Esophagus squamous epithelium (tissue), 5 donors: ENCODE data around the gene RPS6KC1. TPM values are rescaled to one million over a fixed set of nuclear protein-coding genes. Genes with fewer than 3 reads are reported as not detected.
"Not testable (repeated sequence)": the region's sequence is repeated elsewhere in the genome, so short reads cannot be mapped to it uniquely, and the experiment has no call there.

Experiments
- DNase-seq: peaks from one replicate; lab custom pipeline; 2025; lab: John Stamatoyannopoulos, UW
- H3K27ac ChIP-seq, 4 donors: fragments of 200-600 bp; sonication (generic); one replicate each; pipeline ENCODE4 v1.5.1; 2016 to 2019; ENCODE audit warnings: mild to moderate bottlenecking in 1 of 4
- H3K27me3 ChIP-seq, 4 donors: fragments of 200-600 bp; sonication (generic); 1 replicate in 3 of 4; 2 replicates in 1 of 4; pipeline versions ENCODE4 v1.5.1 to v1.6.0; 2017 to 2021; ENCODE audit warnings: antibody characterized with exemption in 1 of 4
- H3K36me3 ChIP-seq, 3 donors: fragments of 200-600 bp; sonication (generic); one replicate each; pipeline ENCODE4 v1.5.1; 2016 to 2019
- H3K4me1 ChIP-seq, 3 donors: fragments of 200-600 bp; sonication (generic); one replicate each; pipeline ENCODE4 v1.5.1; 2017 to 2019
- H3K4me3 ChIP-seq, 4 donors: fragments of 200-600 bp; sonication (generic); 1 replicate in 3 of 4; 2 replicates in 1 of 4; pipeline ENCODE4 v1.5.1; 2016 to 2019; ENCODE audit warnings: mild to moderate bottlenecking in 2 of 4, moderate library complexity in 1 of 4
- H3K9me3 ChIP-seq, 3 donors: fragments of 200-600 bp; sonication (generic); one replicate each; pipeline ENCODE4 v1.5.1; 2016 to 2019
- POLR2A ChIP-seq, 4 donors: fragments of 450-650 bp; IDR thresholded peaks; one replicate each; pipeline ENCODE4 v1.6.1; 2017; ENCODE audit warnings: antibody characterized with exemption in 4 of 4, mild to moderate bottlenecking in 4 of 4, moderate library complexity in 3 of 4
- WGBS, 2 donors: methylation state at CpG; one replicate each; pipeline ENCODE4 v1.1.5; 2018; 5-methylcytosine and 5-hydroxymethylcytosine counted together
- intact Hi-C: fragments of 100-400 bp; cut with DNase I; formaldehyde crosslinking; loops from one replicate; pipeline ENCODE4 v1.15.0; 2022
- total RNA-seq, 4 donors: library from RNA; depleted of rRNA; stranded (reverse); fragments of >200 nt; gene quantifications; one replicate each; pipeline ENCODE4 v1.1.0, GENCODE V29; 2016
- TF ChIP-seq, protein P1 (sequence below), 6 experiments: fragments of 450-650 bp in 4 of 6; fragments of 200-600 bp in 2 of 6; sonication (generic) in 2 of 6; IDR thresholded peaks; one replicate each; pipeline ENCODE4 v1.5.1; 2016 to 2019; ENCODE audit warnings: antibody characterized with exemption in 6 of 6, mild to moderate bottlenecking in 4 of 6, moderate library complexity in 4 of 6
- donor health status: DM: yes; HTN: yes; CAD: no.

RPS6KC1 gene
- total RNA-seq, 4 donors from 2014 or later = 7.4 to 16.8 (median 13.7) TPM

DNA sequence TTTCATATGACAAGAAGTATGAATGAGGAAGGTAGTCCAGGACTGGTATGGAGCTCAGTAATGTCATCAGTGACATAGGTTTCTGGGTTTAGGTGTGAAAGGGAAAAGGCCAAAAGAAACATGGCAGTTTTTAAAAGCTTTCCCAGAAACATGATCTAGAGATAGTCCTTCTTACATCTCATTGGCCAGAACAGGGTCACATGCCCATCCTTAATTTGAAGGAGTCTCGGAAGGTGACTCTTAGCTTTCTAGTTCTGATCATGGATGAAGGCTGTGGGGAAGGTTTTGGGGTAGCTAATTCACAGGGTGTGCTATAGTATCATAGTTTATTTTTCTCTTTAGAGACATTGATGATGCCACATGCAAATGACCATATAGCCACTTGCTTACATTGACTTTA, 55.3 kb downstream of the RPS6KC1 start:
- H3K27ac ChIP-seq = no peak overlapping the region
- peaks cover 0 to 6% (median 0%) of the 10 kb centered on the region in 3 donors for H3K4me1 ChIP-seq
- H3K4me3 ChIP-seq = no peak overlapping the region
- no peaks in the 10 kb centered on the region for H3K27me3 ChIP-seq
- DNase-seq = no peak
- no peaks in the 10 kb centered on the region for H3K9me3 ChIP-seq
- H3K36me3 ChIP-seq = peaks cover 0 to 14% (median 0%) of the 10 kb centered on the region in 3 donors
- TF ChIP-seq POLR2A (IDR thresholded peaks at IDR 0.05) = no peak
- TF ChIP-seq, protein P1, sequence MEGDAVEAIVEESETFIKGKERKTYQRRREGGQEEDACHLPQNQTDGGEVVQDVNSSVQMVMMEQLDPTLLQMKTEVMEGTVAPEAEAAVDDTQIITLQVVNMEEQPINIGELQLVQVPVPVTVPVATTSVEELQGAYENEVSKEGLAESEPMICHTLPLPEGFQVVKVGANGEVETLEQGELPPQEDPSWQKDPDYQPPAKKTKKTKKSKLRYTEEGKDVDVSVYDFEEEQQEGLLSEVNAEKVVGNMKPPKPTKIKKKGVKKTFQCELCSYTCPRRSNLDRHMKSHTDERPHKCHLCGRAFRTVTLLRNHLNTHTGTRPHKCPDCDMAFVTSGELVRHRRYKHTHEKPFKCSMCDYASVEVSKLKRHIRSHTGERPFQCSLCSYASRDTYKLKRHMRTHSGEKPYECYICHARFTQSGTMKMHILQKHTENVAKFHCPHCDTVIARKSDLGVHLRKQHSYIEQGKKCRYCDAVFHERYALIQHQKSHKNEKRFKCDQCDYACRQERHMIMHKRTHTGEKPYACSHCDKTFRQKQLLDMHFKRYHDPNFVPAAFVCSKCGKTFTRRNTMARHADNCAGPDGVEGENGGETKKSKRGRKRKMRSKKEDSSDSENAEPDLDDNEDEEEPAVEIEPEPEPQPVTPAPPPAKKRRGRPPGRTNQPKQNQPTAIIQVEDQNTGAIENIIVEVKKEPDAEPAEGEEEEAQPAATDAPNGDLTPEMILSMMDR (IDR thresholded peaks at IDR 0.05) = no peak
- intact Hi-C loops = no loop called here
- 93% methylated on average over 1 of the region's 1 CpG for WGBS, 2 donors

DNA sequence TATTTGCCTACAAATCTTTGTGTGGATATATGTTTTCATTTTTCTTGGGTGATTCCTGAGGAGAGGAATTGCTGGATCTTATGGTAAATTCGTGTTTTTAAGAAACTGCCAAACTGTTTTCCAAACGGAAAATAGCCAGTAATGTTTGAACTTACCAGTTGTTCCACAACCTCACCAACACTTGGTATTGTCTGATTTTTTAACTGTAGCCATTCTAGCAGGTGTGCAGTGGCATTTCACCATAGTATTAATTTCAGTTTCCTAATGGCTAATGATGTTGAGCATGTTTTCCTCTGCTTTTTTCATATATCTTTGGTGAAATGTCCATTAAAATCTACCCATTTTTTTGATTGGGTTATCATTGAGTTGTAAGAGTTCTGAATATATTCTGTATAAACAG, 56.6 kb downstream of the RPS6KC1 start:
- no peaks in the 10 kb centered on the region for H3K9me3 ChIP-seq
- peaks cover 0 to 6% (median 0%) of the 10 kb centered on the region in 3 donors for H3K4me1 ChIP-seq
- DNase-seq = no peak
- no peak overlapping the region for H3K4me3 ChIP-seq
- H3K27me3 ChIP-seq = no peaks in the 10 kb centered on the region
- peaks cover 0 to 14% (median 0%) of the 10 kb centered on the region in 3 donors for H3K36me3 ChIP-seq
- no peak for TF ChIP-seq POLR2A (IDR thresholded peaks at IDR 0.05)
- TF ChIP-seq, protein P1 (IDR thresholded peaks at IDR 0.05) = no peak
- WGBS, 2 donors = 87 to 91% methylated on average over 2 of the region's 2 CpGs
- intact Hi-C loops = no loop called here
- no peak overlapping the region for H3K27ac ChIP-seq

DNA sequence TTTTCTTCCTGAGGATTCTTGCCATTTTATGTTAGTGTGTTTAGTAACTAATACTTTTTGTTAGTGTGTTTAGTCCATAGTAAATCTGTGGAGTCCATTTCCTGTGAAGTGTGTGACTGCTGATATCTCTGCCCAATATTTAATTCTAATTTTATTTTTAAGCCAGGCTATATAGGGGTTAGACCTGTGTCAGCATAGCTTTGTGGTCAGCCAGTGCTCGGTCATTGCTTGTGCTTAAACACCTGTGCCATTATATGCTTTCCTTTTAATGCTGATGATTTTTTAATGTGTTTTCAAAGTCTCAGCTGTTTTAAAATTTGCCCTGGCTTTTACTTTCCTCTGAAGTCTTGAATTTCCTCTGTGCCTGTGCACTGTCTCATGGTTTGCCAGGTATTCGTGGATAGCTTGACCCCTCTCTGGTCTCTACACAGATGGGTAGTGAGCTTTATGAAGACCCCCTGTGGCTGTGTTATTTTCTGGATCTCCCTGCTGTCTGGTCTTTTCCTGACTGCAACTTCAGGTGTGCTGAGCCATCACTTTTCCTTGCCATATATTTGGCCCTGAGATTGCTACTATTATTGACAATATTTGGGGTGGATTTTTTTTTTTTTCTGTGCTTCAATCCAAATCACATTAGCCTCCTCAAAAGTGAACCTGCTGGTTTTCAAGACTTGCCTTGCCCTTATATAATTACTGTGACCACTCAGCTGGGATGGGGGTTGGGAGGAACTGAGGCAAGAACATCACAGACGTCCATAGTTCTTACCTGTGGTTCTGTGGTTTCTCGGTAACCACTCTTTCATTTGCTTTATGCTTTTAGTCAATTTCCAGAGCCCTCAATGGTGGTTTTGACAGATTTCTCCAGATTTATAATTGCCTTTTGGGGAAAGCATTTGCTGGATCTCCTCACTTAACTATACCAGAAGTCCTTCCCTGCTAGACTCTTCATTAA, 59.6 kb downstream of the RPS6KC1 start:
- H3K4me3 ChIP-seq = no peak overlapping the region
- DNase-seq = no peak
- H3K36me3 ChIP-seq = peaks cover 0 to 14% (median 0%) of the 10 kb centered on the region in 3 donors
- no peaks in the 10 kb centered on the region for H3K27me3 ChIP-seq
- H3K27ac ChIP-seq = no peak overlapping the region
- TF ChIP-seq, protein P1 (IDR thresholded peaks at IDR 0.05) = no peak
- TF ChIP-seq POLR2A (IDR thresholded peaks at IDR 0.05) = no peak
- peaks cover 0 to 6% (median 0%) of the 10 kb centered on the region in 3 donors for H3K4me1 ChIP-seq
- 66 to 71% methylated on average over 4 of the region's 4 CpGs for WGBS, 2 donors
- no peaks in the 10 kb centered on the region for H3K9me3 ChIP-seq
- intact Hi-C loops = no loop called here

DNA sequence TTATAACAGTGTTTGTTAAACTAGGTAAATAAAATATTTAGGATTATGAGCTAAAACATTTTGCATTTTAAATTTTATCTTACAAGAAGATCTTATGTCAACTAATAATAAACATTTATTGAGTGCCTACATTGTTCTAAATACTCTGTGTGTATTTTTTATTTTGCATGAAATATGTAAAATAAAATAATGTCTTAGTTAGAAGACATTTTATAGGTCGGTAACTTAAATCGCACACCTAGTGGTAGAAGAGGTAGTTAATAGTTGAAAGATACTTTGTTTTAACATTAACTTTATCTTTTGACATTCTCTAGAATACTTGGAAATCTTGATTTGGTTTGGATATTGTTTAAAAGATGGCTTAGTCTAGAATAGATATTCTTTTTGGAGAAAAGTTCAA, 60.5 kb downstream of the RPS6KC1 start:
- H3K4me3 ChIP-seq = no peak overlapping the region
- DNase-seq = no peak
- WGBS, 2 donors = 94 to 97% methylated on average over 2 of the region's 2 CpGs
- peaks cover 0 to 6% (median 0%) of the 10 kb centered on the region in 3 donors for H3K4me1 ChIP-seq
- H3K9me3 ChIP-seq = no peaks in the 10 kb centered on the region
- peaks cover 0 to 12% (median 0%) of the 10 kb centered on the region in 3 donors for H3K36me3 ChIP-seq
- TF ChIP-seq, protein P1 (IDR thresholded peaks at IDR 0.05) = no peak
- no peak for TF ChIP-seq POLR2A (IDR thresholded peaks at IDR 0.05)
- intact Hi-C loops = no loop called here
- no peaks in the 10 kb centered on the region for H3K27me3 ChIP-seq
- no peak overlapping the region for H3K27ac ChIP-seq

DNA sequence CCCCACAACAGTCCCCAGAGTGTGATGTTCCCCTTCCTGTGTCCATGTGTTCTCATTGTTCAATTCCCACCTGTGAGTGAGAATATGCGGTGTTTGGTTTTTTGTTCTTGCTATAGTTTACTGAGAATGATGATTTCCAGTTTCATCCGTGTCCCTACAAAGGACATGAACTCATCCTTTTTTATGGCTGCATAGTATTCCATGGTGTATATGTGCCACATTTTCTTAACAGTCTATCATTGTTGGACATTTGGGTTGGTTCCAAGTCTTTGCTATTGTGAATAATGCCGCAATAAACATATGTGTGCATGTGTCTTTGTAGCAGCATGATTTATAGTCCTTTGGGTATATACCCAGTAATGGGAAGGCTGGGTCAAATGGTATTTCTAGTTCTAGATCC, 61.7 kb downstream of the RPS6KC1 start:
- H3K36me3 ChIP-seq, DNase-seq, intact Hi-C loops, H3K9me3 ChIP-seq, H3K4me3 ChIP-seq, H3K27ac ChIP-seq, H3K4me1 ChIP-seq, H3K27me3 ChIP-seq: not testable (repeated sequence)
- WGBS, 2 donors = 92 to 100% methylated on average over 2 to 3 of the region's 3 CpGs

DNA sequence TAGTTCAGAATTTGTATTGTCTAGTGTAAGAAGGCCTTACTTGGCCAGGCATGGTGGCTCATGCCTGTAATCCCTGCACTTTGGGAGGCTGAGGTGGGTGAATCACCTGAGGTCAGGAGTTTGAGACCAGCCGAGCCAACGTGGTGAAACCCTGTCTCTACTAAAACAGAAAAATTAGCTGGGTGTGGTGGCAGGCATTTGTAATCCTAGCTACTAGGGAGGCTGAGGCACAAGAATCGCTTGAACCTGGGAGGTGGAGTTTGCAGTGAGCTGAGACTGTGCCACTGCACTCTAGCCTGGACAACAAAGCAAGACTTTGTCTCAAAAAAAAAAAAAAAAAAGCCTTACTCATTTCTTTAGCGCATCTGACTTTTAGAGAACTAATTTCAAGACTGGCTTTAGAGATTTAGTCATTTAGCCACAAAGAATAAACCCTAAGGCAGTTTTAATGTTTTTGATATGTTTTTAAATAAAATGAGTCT, 66.7 kb downstream of the RPS6KC1 start:
- 55 to 68% methylated on average over 2 to 4 of the region's 4 CpGs for WGBS, 2 donors
- intact Hi-C loops, H3K4me3 ChIP-seq, H3K27ac ChIP-seq, H3K27me3 ChIP-seq, H3K9me3 ChIP-seq, DNase-seq, H3K4me1 ChIP-seq, H3K36me3 ChIP-seq: not testable (repeated sequence)
